Measurements from ENCODE around the gene FYN. TPM values are rescaled to one million over a fixed set of nuclear protein-coding genes. Genes with fewer than 3 reads are reported as not detected.

FYN gene
- total RNA-seq, 1 experiment from 2014 or later = 34.3 TPM

DNA sequence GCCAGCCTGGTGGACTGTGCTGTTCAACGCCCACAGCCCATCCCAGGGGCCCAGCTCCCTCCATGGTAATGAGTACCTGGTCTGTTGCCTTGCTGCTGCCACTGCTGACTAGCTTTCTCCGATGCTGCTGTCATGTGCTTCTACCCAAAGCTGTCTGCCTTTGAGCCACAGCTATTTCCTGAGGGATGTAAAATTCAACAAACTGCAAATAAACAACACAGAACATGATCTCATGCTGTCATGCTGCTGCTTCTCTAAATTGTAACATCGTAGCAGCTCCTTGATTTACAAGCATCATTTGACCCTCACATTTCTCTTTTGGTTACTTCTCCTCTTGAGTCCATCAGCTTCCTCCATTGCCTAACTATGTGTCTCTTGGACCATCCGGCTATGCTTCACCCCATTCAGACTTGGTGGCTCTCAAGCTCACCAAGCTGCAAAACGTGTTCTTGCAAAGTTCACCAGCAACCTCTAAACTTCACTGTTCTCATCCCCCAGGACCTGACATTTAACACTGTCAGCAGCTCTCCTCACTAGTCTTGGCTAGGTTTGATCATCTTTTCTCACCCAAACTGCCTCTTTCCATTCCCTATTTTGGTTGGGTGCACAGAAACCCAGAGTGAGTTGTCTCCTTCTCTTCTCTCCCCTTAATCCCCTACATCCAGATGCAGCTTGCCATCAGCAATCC is 54.6 kb downstream of the FYN start:
- DNase-seq (ENCODE audit: low spot score) = no peak
- Histone ChIP-seq H3K4me1 (ENCODE audit: insufficient read depth, low read length, poor library complexity, severe bottlenecking) (no peaks in the 10 kb centered on the region), H3K27me3 (replicated peaks; ENCODE audit: insufficient read depth, low read depth, low read length, poor library complexity) (no peaks in the 10 kb centered on the region), H3K27ac (ENCODE audit: low read depth, low read length, poor library complexity, severe bottlenecking) (no peak overlapping the region), H3K4me3 (ENCODE audit: low read depth, low read length, poor library complexity, severe bottlenecking) (no peak overlapping the region), H3K36me3 (ENCODE audit: insufficient read depth, low read length, poor library complexity, severe bottlenecking) (no peaks in the 10 kb centered on the region), H3K9me3 (ENCODE audit: low read depth, low read length, poor library complexity, severe bottlenecking) (no peaks in the 10 kb centered on the region)
- no peak for TF ChIP-seq EZH2 (IDR thresholded peaks at IDR 0.05; ENCODE audit: borderline replicate concordance, low read depth, low read length, poor library complexity, severe bottlenecking)
- TF ChIP-seq, protein P1, sequence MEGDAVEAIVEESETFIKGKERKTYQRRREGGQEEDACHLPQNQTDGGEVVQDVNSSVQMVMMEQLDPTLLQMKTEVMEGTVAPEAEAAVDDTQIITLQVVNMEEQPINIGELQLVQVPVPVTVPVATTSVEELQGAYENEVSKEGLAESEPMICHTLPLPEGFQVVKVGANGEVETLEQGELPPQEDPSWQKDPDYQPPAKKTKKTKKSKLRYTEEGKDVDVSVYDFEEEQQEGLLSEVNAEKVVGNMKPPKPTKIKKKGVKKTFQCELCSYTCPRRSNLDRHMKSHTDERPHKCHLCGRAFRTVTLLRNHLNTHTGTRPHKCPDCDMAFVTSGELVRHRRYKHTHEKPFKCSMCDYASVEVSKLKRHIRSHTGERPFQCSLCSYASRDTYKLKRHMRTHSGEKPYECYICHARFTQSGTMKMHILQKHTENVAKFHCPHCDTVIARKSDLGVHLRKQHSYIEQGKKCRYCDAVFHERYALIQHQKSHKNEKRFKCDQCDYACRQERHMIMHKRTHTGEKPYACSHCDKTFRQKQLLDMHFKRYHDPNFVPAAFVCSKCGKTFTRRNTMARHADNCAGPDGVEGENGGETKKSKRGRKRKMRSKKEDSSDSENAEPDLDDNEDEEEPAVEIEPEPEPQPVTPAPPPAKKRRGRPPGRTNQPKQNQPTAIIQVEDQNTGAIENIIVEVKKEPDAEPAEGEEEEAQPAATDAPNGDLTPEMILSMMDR (conservative IDR thresholded peaks at IDR 0.05; ENCODE audit: low read depth, low read length) = no peak
- POLR2A ChIA-PET (ENCODE audit: low non-redundant PET) = no interaction called here
- intact Hi-C loops (cut with micrococcal nuclease; ENCODE audit: unreplicated experiment) = no loop called here
- no TSS peak for BruUV-seq (replicated peaks)
- CTCF ChIA-PET = no interaction called here

DNA sequence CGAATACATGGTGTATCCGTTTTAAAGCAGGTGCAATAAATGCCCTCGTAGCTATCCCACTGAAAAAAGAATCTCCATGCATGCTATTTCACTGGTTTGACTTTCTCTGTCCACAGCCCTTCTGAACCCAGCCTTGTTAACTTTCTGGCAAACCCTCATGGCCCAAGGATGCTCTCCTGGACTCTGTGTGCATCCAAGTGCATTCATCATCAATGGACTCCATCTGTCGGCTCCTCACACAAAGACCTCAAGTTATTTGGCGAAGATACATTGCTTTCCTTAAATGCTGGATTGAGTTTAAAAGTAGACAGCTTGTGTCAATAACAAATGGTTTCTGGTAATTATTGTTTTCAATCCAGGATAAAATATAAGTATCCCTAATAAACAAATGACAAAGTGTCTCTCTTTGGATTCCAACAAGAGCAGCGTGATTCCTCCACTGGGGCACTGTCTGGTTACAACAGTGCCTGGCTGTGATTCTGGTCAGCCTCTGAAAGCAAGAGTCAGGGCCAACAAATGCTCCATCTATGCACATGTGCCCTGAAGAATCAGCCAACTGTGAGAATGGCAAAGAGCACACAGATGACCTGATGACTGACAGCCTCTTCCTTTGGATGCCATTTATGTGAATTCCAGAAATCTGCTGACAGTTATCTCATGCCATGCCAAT is 55.7 kb downstream of the FYN start:
- CTCF ChIA-PET = no interaction called here
- TF ChIP-seq, protein P1 (conservative IDR thresholded peaks at IDR 0.05; ENCODE audit: low read depth, low read length) = no peak
- TF ChIP-seq EZH2 (IDR thresholded peaks at IDR 0.05; ENCODE audit: borderline replicate concordance, low read depth, low read length, poor library complexity, severe bottlenecking) = no peak
- intact Hi-C loops (cut with micrococcal nuclease; ENCODE audit: unreplicated experiment) = no loop called here

DNA sequence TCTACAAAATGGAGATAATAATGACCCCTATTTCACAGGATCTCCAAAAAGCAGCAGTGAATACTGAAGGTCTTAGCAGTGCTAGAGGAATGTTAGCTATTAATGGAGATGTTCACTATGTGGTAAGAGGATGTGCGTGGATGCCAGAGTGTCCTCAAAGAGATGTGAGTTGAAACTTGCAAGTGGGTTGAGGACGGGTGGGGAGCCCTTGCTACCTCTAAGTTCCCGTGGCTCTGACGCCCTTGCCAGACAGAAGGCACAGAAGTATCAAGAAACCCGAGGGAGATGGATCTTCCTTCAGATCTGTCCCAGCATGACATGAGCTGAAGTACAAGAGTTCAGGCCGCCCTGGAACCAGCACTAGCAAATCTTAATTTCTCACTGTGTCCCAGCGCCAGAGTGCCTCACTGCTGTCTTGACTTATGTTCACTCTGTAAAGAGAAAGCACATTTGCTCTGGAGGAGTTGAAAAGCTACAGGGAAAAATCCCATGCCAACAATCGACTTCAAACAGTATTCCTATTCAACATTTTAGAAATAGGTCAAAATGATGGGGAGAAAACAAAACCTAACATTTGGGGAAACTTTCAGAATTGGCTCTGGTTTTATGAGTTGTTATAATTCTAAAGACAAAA is 59.5 kb downstream of the FYN start:
- TF ChIP-seq, protein P1 (conservative IDR thresholded peaks at IDR 0.05; ENCODE audit: low read depth, low read length) = no peak
- TF ChIP-seq EZH2 (IDR thresholded peaks at IDR 0.05; ENCODE audit: borderline replicate concordance, low read depth, low read length, poor library complexity, severe bottlenecking) = no peak
- Histone ChIP-seq H3K27ac (ENCODE audit: low read depth, low read length, poor library complexity, severe bottlenecking) (no peak overlapping the region), H3K9me3 (ENCODE audit: low read depth, low read length, poor library complexity, severe bottlenecking) (no peaks in the 10 kb centered on the region), H3K4me1 (ENCODE audit: insufficient read depth, low read length, poor library complexity, severe bottlenecking) (no peaks in the 10 kb centered on the region), H3K27me3 (replicated peaks; ENCODE audit: insufficient read depth, low read depth, low read length, poor library complexity) (no peaks in the 10 kb centered on the region), H3K36me3 (ENCODE audit: insufficient read depth, low read length, poor library complexity, severe bottlenecking) (no peaks in the 10 kb centered on the region), H3K4me3 (ENCODE audit: low read depth, low read length, poor library complexity, severe bottlenecking) (no peak overlapping the region)
- POLR2A ChIA-PET (ENCODE audit: low non-redundant PET) = interaction anchor here (0.7 kb wide), 1 partner anchor 109 kb away, joined by 8 read pairs; no protein-coding TSS in a partner anchor
- intact Hi-C loops (cut with micrococcal nuclease; ENCODE audit: unreplicated experiment) = no loop called here
- BruUV-seq (replicated peaks) = no TSS peak
- no peak for DNase-seq (ENCODE audit: low spot score)
- CTCF ChIA-PET = no interaction called here

More for the DNA sequence above, 55.7 kb downstream of the FYN start:
- Histone ChIP-seq H3K4me1 (ENCODE audit: insufficient read depth, low read length, poor library complexity, severe bottlenecking) (no peaks in the 10 kb centered on the region), H3K4me3 (ENCODE audit: low read depth, low read length, poor library complexity, severe bottlenecking) (no peak overlapping the region), H3K27ac (ENCODE audit: low read depth, low read length, poor library complexity, severe bottlenecking) (no peak overlapping the region), H3K27me3 (replicated peaks; ENCODE audit: insufficient read depth, low read depth, low read length, poor library complexity) (no peaks in the 10 kb centered on the region), H3K36me3 (ENCODE audit: insufficient read depth, low read length, poor library complexity, severe bottlenecking) (no peaks in the 10 kb centered on the region), H3K9me3 (ENCODE audit: low read depth, low read length, poor library complexity, severe bottlenecking) (no peaks in the 10 kb centered on the region)
- BruUV-seq (replicated peaks) = no TSS peak
- no peak for DNase-seq (ENCODE audit: low spot score)
- POLR2A ChIA-PET (ENCODE audit: low non-redundant PET) = no interaction called here
